Non-pigmented ciliary epithelial cell (primary cell): ENCODE measurements around the gene EVL.

Experiments used
- DNase-seq: peaks from one replicate; pipeline ENCODE4 v3.0.0-alpha.2; 2010; ENCODE audit warnings: low read depth

Gene EVL

GRCh38 chr14:100066962-100067361 lies 1.7 kb downstream of the EVL start:
- no peak for DNase-seq

DNA sequence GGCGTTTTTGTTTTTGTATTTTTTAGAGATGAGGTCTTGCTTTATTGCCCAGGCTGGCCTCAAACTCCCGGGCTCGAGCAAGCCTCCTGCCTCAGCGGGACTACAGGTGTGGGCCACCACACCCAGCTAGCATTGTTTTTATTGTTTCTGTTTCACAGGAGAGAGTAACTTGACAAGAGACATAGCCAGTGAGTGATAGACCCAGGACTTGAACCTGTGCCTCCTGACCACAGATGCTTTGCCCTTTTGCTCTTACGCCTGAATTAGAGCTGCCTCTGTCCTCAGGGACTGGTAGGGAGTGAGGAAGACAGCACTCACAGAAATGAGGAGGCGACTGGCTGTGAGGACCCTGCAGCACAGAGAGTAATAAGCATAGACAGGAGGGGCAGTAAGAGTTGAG lies 2.3 kb downstream of the EVL start:
- no peak for DNase-seq

DNA sequence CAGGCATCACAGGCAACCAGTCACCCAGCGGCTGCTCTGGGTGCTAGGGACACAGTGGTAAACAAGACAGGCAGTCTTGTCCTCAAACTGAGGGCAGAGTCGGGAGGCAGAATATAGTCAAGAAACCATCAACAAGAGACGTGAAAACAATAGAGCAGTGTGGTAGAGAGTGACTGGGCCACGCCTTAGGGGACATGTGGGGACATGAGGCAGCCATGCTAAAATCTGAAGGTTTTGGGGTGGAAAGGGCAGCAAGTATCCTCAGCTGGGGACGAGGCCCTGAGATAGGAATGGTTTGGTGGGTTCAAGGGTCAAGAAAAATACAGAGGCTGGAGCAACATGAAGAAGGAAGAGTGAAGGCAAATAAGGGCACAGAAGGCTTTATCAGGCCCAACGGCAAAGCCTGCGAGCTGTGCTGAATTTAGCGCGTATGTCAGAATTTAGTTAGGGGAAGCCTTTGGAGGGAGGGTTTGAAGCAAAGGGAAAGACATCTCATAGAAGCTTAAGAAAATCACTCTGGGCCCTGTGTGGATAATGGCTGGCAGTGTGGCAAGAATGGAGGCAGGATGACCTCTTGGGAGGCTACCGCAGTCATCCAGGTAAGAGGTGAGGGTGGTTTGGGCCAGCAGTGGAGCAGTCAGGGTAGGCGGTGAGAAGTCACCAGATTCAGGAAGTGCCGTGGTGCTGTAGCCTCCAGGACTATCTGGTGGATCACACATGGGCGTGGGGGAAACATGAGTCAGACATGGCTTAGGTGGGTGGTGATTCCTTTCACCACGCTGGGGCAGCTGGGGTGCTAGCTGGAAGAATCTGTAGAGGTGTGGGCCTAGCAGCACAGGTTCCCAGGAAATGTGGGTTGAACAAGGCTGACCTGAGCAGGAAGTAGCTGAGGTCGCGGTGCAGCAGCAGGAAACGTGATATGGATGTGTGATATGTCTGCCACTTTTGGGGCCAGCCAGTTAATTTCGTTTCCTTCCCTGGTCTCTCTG lies 3.0 kb downstream of the EVL start:
- no peak for DNase-seq

GRCh38 chr14:100069161-100069800 lies 4.1 kb downstream of the EVL start:
- no peak for DNase-seq

- no peak for DNase-seq
Measured at GRCh38 chr14:100070310-100070709, 5.1 kb downstream of the EVL start.

DNA sequence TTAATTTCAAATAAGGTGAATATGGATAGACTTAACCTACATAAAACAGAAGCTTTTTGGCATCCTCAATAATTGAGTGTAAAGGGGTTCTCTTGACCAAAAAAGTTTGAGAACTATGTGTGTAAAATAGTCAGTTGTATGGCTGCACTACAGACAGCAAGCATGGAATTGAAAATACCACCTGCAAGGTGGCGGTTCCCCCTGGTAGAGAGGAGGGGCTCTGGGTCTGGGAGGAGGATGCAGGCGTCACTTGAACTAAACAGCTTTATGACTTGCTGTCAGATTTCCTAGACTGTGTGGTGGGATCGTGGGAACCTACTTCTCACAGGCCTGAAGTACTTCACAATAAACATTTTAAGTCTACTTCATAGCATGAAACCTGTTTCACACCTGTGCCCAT lies 6.3 kb downstream of the EVL start:
- no peak for DNase-seq

GRCh38 chr14:100072783-100073346 lies 7.6 kb downstream of the EVL start:
- no peak for DNase-seq

DNA sequence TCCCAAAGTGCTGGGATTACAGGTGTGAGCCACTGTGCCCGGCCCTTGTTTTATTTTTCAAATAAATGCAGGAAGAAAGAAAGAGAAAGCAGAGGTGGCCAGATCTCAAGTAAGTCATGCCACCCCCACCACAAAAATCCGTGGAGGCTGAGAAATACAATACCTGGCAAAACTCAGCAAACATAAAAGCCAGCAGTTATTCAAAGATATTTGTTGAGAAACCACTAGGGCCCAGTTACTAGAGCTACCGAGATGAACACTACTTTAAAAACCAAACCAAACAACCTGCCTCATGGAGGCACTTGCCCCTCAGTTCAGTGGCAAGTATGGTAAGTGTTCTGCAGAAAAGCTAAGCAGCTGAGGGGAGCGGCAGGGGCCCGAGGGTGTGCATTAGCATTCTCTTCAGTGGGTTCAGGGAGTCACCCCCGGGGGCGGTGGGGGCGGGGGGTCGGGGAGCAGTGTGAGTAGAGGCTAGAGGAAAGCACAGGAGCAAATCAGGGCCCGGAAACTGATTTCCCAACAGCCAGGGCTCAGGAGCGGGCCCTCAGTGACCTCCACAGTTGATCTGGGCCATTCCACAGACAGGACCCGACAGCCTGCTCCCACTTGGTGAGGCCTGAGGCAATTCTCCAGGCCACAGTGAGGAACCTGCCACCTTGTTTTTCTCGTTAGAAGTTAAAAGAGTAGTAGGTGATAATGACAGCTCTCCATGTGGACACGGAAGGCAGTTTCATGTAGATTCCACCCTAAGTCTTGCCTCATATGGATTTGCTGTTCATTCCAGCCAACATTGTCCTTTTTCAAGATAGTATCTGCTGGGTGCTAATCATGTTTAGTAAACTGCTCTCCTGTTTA lies 8.6 kb downstream of the EVL start:
- no peak for DNase-seq

DNA sequence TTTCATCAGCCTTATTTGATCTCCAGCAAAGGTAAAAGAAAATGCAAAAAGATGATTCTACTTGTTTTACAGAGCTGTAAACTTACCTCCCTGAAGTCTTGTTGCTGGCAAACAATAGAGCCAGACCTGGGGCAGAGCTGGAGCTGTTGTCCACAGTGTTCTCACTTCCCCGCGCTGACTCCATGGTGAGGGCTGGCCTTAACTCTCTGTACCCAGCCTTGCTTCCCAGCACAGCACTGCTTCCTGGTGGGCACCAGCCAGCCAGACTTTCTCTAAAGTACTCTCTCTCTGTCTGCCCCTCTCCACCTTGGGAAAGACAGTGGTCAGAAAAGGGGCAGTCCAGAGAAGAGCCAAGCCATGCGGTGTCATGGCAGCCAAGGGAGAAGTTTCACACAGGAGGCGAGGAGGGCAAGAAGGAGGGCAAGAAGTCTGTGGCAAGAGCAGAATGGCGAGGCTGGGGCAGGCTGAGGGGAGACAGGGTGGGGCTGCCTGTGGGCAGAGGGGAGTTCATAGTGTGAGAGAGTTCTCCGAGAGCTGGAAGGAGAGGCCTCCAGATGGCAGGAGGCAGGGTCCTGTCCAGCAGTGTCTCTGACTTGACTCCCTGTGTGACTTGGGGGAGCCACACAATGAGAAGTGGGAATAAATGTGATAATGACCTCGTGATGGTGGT lies 9.3 kb downstream of the EVL start:
- DNase-seq: no peak

DNA sequence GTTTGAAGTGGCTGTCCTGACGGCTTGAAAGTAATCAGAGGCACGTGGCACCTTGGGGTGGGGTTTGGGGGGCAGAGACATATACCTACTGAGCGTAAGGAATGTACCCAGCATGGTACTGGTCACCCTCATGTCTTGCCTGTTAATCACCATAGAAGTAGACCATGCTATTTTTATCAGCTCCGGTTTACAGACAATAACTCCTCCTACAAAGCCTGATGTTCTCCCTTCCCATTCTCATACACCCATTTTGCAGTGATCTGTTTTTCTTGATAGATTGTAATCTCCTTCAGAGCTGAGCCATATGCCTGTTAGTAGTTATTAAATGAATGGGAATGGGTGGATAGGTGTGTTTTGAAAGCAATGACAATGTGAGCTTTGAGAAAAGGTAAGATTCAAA lies 10.5 kb downstream of the EVL start:
- DNase-seq: no peak

DNA sequence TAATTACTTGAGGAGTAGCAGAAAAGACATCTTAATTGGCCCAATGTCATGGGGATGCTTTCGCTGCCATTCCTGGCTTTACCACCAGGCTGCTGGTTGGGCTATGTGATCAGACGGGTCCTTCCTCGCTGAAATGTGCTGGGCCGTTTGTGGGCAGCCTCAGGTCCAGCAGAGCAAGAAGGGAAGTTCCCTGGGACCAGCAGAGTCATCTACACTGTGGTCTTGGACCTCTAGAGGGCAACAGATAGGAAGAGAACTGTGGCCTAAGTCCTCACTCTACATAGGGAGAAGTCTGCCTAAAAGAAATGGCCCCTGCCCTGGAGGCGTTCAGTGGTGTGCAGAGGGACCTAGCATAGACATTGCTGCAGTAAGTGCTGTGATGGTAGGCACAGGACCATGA lies 10.9 kb downstream of the EVL start:
- DNase-seq: no peak

DNA sequence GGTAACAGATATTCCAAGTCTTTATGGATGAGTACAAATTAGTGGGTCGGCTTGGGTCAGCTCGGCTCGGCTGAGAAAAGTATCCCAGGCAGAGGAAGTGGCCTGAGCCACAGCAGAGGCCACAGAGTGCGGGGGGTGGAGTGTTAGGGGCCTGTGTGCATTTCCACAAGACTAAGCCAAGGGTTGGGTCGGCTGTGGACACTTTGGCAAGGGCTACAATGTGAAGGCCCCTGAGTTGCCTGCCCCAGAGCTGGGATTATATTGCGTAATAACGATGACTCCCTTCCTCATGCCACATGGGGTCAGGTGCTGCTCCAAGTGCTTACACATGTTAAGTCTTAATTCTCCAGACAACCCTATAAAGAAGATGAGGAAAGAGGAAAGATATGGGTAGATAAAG lies 11.4 kb downstream of the EVL start:
- DNase-seq: no peak

GRCh38 chr14:100077441-100077840 lies 12.2 kb downstream of the EVL start:
- DNase-seq: no peak

DNA sequence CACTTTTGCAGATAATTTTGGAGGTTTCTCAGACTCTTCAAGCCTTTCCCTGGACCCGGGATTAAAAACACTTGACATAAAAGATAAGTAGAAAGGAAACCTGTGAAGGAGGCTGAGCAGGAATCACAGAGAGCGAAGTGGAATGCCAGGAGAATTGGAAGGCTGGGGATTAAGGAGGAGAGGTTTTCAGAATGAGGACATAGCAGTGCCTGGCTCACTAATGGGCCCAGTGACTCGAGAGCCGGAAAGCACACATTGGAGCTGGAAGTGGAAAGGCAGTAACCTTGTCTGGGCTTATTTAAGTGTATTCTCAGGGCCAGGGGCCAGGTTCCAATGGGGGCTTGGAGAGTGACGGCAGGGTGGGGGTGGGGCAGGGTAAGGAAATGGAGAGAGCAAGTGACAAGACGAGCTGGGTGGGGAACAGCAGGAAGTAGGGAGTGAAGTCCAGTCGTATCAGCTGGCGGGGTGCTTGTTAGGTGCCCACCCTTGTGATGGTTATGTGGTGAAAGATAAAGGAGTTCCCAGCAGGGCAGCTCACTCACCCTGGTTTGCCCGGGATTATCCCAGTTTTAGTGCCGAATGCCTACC lies 13.1 kb downstream of the EVL start:
- no peak for DNase-seq

GRCh38 chr14:100078997-100079725 lies 13.9 kb downstream of the EVL start:
- DNase-seq: no peak

- DNase-seq: no peak
Measured at GRCh38 chr14:100079726-100080005, 14.4 kb downstream of the EVL start.

DNA sequence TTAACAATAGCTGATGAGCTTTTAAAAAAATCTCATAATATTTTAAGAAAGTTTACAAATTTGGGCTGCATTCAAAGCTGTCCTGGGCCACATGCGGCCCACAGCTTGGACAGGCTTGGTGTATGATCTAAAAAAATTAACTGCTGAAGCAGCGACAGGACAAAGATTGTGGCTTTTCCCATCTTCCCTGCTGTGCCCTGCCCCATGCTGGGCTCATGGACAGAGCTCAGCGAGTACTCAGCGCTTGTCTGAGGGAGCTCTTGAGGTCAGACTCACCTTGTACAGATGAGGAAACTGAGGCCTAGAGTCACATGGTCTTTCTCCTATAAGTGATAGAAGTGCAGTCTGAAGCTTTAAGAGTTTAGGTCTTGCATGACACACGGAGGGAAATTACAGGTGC lies 15.0 kb downstream of the EVL start:
- no peak for DNase-seq

DNA sequence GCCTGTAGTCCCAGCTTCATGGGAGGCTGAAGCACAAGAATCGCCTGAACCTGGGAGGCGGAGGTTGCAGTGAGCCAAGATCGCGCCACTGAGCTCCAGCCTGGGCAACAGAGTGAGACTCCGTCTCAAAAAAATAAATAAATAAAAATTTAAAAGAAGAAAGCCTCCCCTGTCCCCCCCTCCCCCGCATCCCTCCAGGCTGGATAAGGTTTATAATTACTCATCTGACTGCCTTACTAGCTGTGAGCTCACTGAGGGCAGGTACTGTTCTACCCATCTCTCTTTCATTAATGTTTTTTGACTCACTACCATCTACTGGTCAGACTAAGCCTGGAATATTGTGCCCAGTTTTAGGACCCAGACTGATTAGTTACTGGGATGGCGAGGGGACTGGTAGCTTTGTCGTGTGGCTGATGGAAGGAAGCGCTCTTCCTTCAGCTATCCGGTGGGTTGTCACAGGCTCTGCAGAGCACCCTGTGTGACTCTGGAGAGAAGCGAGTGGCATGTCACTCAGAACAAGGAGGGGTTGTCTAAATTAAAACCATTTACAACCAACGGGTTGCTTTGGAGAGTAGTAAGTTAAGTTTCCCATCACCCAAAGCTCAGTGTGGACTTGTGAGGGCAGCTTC lies 16.9 kb downstream of the EVL start:
- DNase-seq: no peak

DNA sequence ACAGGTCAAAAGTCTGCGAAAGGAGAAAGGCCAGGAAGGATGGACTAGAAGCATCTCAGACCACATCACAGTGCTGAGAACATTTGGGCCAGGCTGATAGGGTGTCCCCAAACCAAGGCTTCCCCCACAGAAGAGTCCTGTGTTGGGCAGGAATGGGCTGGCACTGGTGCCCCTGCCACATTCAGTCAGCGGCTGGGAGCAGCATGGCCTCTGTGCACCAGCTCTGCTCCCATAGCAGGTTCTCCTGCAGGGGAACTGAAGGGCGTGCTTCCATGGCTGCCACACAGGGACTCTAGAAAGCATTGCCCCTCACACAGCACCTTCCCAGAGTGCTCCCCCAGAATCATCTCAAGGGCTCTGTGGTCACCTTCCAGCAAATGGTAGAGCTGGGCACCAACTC lies 17.5 kb downstream of the EVL start:
- no peak for DNase-seq

GRCh38 chr14:100083706-100084105 lies 18.5 kb downstream of the EVL start:
- no peak for DNase-seq
